GM19438 (cell line): ENCODE measurements around the gene CEBPA.

Source experiments
- ATAC-seq: cut with Tn5 transposase; IDR thresholded peaks from one replicate; pipeline ENCODE4 v1.9.1; 2021; ENCODE audit warnings: low read depth; ENCODE audit not compliant: unreplicated experiment

The CEBPA gene

GRCh38 chr19:33290956-33291622, 11.2 kb downstream of the CEBPA start:
- no peak for ATAC-seq

GRCh38 chr19:33290082-33290815, 12.1 kb downstream of the CEBPA start:
- ATAC-seq = no peak

GRCh38 chr19:33289261-33289660, 13.1 kb downstream of the CEBPA start:
- no peak for ATAC-seq

GRCh38 chr19:33288666-33289065, 13.7 kb downstream of the CEBPA start:
- no peak for ATAC-seq

- ATAC-seq = no peak
Observed at GRCh38 chr19:33287927-33288326, 14.4 kb downstream of the CEBPA start.

- ATAC-seq = no peak
Observed at GRCh38 chr19:33287438-33287837, 14.9 kb downstream of the CEBPA start.

- ATAC-seq = no peak
Observed at GRCh38 chr19:33286899-33287298, 15.4 kb downstream of the CEBPA start.

GRCh38 chr19:33285441-33285927, 16.9 kb downstream of the CEBPA start:
- ATAC-seq = no peak

GRCh38 chr19:33284756-33285155, 17.6 kb downstream of the CEBPA start:
- ATAC-seq = no peak

- ATAC-seq = no peak
Observed at GRCh38 chr19:33284146-33284643, 18.1 kb downstream of the CEBPA start.

- no peak for ATAC-seq
Observed at GRCh38 chr19:33283589-33283988, 18.7 kb downstream of the CEBPA start.

- ATAC-seq = no peak
Observed at GRCh38 chr19:33282036-33282671, 20.2 kb downstream of the CEBPA start.

GRCh38 chr19:33281296-33281926, 20.9 kb downstream of the CEBPA start:
- ATAC-seq = no peak

- peak; percentile 75 for ATAC-seq
Observed at GRCh38 chr19:33280351-33280921, 21.9 kb downstream of the CEBPA start.

GRCh38 chr19:33279430-33280350, 22.6 kb downstream of the CEBPA start:
- peak; percentile 30 for ATAC-seq

- ATAC-seq = no peak
Observed at GRCh38 chr19:33278403-33279269, 23.7 kb downstream of the CEBPA start.

- no peak for ATAC-seq
Observed at GRCh38 chr19:33278023-33278402, 24.3 kb downstream of the CEBPA start.

- no peak for ATAC-seq
Observed at GRCh38 chr19:33277434-33277833, 24.9 kb downstream of the CEBPA start.
